ENCODE data around the gene SH3YL1.

Gene SH3YL1

GRCh38 chr2:275466-275865, 11.6 kb upstream of the SH3YL1 start:
- peak; percentile 35 for DNase-seq (ENCODE audit: low read depth)
- no peak for TF ChIP-seq CTCF (IDR thresholded peaks at IDR 0.05; ENCODE audit: insufficient read depth, low read depth, low read length, missing control alignments)
- H3K4me3 ChIP-seq (ENCODE audit: low read depth, low read length), result no peak overlapping the region

- no peak for TF ChIP-seq CTCF (IDR thresholded peaks at IDR 0.05; ENCODE audit: insufficient read depth, low read depth, low read length, missing control alignments)
- no peak for DNase-seq (ENCODE audit: low read depth)
- H3K4me3 ChIP-seq (ENCODE audit: low read depth, low read length), result no peak overlapping the region
Measured at GRCh38 chr2:274503-274902, 10.7 kb upstream of the SH3YL1 start.

GRCh38 chr2:273333-273732, 9.5 kb upstream of the SH3YL1 start:
- no peak for TF ChIP-seq CTCF (IDR thresholded peaks at IDR 0.05; ENCODE audit: insufficient read depth, low read depth, low read length, missing control alignments)
- no peak overlapping the region for H3K4me3 ChIP-seq (ENCODE audit: low read depth, low read length)
- DNase-seq (ENCODE audit: low read depth), result no peak

- no peak for TF ChIP-seq CTCF (IDR thresholded peaks at IDR 0.05; ENCODE audit: insufficient read depth, low read depth, low read length, missing control alignments)
- DNase-seq (ENCODE audit: low read depth), result no peak
- no peak overlapping the region for H3K4me3 ChIP-seq (ENCODE audit: low read depth, low read length)
Measured at GRCh38 chr2:271917-272316, 8.1 kb upstream of the SH3YL1 start.

GRCh38 chr2:270861-271260, 7.0 kb upstream of the SH3YL1 start:
- no peak overlapping the region for H3K4me3 ChIP-seq (ENCODE audit: low read depth, low read length)
- DNase-seq (ENCODE audit: low read depth), result no peak
- no peak for TF ChIP-seq CTCF (IDR thresholded peaks at IDR 0.05; ENCODE audit: insufficient read depth, low read depth, low read length, missing control alignments)

- TF ChIP-seq CTCF (IDR thresholded peaks at IDR 0.05; ENCODE audit: insufficient read depth, low read depth, low read length, missing control alignments), result no peak
- DNase-seq (ENCODE audit: low read depth), result no peak
- H3K4me3 ChIP-seq (ENCODE audit: low read depth, low read length), result no peak overlapping the region
Measured at GRCh38 chr2:269356-270030, 5.7 kb upstream of the SH3YL1 start.

- DNase-seq (ENCODE audit: low read depth), result no peak
- H3K4me3 ChIP-seq (ENCODE audit: low read depth, low read length), result no peak overlapping the region
- TF ChIP-seq CTCF (IDR thresholded peaks at IDR 0.05; ENCODE audit: insufficient read depth, low read depth, low read length, missing control alignments), result no peak
Measured at GRCh38 chr2:268323-268722, 4.5 kb upstream of the SH3YL1 start.
